GM19455 (cell line): ENCODE results near the gene POTEM.
"Not testable (repeated sequence)": the region's sequence is repeated elsewhere in the genome, so short reads cannot be mapped to it uniquely, and the experiment has no call there.

ENCODE experiments used
- ATAC-seq: cut with Tn5 transposase; IDR thresholded peaks from one replicate; pipeline ENCODE4 v1.9.1; 2021; ENCODE audit not compliant: unreplicated experiment

Gene POTEM

DNA sequence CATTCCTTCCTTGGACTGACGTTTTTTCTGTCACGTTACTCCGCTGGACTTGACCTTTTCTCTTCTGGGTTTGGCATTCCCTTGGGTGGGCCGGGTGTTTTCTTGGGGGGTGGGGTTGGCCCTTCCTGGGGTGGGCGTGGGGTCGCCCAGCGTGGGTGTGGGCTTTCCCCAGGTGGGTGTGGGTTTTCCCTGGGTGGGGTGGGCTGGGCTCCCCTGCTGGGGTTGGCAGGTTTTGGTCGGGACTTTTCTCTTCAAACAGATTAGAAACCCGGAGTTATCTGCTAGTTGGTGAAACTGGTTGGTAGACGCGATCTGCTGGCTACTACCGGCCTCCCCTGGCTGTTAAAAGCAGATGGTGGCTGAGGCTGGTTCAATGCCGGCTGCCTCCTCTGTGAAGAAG is at the start of gene POTEM:
Gene POTEM, plus strand, starts transcription at position 301 of the 400 bp plus-strand sequence. Its CDS starts 52 bp downstream, at position 353.
- not testable (repeated sequence) for ATAC-seq

DNA sequence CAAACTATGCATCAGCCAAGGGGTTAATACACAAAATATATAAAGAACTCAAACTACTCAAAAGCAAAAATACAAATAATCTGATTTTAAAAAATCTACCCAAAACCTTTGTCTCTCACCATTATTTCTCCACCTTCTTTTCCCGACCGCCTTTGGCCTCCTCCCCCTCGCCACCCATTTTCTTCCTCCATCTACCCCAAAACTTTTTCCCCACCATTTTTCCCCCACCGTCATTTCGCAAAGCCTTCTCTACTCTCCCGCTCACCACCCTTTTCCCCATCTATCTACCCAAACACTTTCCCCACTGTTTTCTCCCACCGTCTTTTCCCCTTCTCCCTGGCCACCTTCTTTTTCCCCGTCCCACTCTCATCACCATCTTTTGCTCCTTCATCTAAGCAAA is 48.9 kb upstream of the POTEM start:
- not testable (repeated sequence) for ATAC-seq

DNA sequence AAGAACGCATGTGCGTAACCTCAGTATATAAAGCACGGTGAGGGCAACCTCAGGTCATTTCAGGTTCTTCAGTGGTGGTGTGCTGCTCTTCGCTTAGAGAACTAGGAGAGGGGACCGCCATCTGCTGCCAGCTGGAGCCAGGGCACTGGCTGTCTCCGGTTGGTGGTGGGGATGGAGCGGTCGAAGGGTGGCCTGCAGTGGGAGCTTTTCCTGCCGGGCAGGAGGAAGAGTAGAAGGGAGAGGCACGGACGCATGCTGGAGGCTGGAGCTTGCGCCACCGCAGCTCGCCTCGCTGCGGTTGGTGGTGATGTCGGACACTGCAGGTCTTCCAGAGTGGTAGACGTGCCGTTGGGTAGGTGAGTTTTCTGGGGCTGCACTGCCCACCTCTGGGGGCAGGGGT is 47.2 kb upstream of the POTEM start:
- ATAC-seq, result not testable (repeated sequence)

DNA sequence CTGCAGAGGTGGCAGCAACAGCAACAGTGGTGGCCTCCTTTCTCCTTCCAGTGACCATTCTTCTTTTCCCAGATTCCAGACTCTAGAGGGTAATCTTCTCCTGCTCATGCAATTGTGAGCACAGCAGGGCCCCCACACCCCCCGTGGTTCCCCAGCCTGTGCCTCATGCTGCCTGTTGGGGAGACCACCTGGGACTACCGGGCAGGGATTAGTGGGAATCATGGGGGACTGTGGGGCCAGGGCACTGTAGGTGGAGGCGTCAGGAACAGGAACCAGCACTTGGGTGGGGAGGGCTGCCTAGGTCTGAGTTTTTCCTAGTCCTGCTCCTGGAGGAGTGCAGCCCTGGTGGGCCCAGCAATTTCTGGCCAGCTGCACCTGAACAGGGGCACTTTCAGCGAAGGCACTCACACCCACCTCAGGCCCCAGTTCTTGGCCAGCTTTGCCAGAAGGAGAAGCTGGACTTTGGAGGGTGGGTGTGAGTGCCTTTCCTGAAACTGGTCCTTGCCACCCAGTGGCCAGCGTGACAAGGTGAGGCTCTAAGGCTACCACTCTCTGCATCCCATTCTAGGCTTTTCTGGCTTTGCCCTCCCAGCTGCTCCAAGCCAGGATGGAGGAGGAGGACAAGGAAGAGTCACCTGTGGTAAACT is 46.1 kb upstream of the POTEM start:
- not testable (repeated sequence) for ATAC-seq

DNA sequence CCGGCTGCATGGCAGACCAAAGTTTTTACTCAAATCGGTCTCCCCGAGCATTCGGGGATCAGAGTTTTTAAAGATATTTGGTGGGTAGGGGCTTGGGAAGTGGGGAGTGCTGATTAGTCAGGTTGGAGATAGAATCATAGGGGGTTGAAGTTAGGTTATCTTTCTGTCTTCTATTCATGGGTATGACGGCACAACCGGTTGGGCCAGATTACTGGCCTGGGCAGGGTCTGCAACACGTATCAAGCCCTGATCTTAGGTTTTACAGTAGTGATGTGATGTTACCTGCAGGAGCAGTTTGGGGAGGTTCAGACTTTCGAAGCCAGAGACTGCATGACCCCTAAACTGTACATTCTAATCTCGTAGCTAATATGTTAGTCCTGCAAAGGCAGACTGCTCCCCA is 30.4 kb upstream of the POTEM start:
- ATAC-seq, result not testable (repeated sequence)

DNA sequence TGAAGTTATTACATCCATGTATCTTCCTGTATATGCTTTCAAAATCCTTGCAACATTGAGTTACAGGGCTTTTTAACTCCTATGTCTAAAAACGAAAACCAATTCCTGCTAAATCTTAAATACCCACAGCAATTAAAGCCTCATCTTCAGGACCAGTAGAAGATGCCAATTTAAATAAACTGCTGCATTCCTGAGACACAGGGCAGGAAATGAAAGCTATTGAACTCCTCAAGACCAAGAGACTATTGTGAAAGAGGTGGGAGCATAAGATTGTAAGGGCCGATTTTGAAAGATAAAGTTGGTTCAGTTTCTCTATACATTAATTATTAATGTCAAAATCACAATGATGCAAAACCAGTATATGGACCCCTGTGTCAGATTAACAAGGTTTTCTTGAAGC is 28.5 kb upstream of the POTEM start:
- ATAC-seq, result not testable (repeated sequence)

DNA sequence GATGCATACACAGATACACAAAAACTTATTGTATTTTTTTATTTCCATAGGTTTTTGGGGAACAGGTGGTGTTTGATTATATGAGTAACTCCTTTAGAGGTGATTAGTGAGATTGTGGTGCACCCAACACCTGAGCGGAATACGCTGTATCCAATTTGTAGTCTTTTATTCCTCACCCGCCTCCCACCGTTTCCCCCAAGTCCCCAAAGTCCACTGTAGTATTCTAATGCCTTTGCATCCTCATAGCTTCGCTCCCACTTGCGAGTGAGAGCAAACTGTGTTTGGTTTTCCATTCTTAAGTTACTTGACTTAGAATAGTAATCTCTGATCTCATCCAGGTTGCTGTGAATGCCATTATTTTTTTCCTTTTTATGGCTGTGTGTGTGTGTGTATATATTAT is 17.3 kb upstream of the POTEM start:
- ATAC-seq, result not testable (repeated sequence)

DNA sequence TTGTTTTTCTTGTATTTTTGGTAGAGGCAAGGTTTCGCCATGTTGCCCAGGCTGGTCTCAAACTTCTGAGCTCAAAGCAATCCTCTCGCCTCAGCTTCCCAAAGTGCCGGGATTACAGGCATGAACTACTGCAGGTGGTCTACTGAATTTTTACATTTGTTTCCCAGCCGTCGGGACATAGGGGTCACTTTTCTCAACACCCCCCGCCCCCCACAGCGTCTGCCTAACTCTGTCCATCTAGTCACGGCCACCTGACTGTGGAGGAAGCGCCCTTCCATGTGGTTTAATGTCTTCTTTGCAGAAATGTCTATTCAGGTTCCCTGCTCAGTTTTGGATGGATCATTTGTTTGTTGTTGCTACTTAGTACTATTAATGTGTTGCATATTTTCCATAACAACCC is 14.1 kb upstream of the POTEM start:
- ATAC-seq, result not testable (repeated sequence)

DNA sequence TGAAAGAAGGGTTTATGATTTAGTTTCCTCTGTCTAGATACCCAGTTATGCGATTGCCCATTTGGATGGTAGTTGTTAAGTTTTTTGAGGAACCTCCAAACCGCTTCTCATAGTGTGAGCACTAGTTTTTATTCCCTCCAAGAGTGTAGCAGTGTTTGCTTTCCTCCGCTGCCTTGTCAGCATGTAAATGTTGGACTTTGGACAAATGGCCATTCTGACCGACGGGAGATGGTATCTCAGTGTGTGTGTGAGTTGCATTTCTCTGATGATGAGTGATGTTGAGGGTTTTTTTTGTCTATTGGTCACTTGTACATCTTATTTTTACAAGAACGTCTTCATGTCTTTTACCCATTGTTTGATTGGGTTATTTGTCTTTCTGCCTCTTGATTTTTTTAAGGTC is 11.4 kb upstream of the POTEM start:
- not testable (repeated sequence) for ATAC-seq

DNA sequence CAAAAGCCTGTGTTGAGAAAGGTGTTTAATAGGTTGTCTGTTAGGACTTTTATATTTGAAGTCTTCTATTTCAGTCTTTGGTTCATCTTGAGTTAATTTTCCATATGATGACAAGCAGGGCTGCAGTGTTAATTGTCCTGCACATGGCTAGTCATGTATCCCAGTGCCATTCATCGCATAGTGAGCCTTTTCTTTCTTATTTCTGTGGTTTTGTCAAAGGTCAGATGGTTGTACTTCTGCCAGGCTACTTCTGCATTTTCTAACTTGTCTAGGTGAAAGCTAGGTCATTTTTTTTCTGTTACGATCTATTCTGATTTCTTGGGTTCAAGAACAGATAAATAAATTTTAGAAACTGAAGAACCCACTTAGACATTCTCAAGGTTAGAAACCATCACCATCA is 5.7 kb upstream of the POTEM start:
- ATAC-seq, result not testable (repeated sequence)

DNA sequence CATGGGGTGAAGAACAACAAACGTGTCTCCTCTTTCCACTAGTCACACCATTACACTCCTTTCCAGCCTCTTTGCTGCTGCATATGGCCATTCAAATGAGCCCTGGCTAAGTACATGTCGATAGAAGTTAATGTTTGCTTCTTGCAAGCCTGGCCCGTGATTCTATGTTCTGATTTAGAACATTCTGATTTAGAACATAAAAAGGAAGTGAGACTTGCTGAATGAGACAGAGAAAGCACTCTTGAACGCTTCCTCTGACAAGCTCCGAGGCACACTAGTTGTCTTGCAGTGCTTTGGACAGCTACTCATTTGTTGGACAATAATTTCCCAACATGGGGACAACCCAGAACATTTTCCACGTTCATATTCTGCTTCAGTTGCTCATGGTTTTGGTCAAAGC is 5.1 kb upstream of the POTEM start:
- not testable (repeated sequence) for ATAC-seq

DNA sequence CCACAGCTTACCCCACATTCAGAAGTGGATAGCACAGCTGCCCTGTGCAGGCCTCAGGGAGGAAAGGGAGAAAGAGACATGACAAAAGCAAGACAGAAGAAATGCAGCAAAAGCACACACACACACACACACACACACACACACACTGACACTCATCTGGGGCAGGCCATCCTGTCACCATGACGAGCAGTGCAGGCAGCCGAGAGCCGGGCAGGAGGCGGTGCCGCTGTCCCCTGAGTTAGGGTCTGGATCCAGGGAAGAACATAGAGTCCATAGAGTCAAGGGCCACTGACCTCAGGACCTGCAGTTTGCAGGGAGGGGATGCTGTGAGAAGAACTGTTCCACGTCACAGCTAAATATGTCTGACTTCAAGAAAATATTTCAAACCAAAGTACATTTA is 4.0 kb upstream of the POTEM start:
- not testable (repeated sequence) for ATAC-seq

DNA sequence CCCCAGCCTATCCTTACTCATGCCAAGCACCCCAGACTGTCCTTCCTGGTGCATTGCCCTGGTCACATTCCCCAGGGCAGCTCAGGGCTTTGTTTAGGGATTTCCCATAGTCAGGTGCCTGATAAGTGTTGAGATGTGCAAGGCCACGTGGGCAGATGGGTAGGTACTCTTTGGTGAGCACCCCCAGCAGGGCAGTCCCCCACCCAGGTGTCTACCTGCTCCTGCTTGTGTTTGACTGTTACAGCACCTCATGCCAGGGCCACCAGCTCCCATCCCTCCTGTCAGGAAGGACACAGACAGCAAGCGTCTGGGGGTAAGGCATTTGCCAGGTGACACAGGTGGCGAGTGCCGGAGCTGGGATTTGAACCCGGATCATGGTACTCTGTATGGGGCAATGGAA is 2.4 kb upstream of the POTEM start:
- ATAC-seq, result not testable (repeated sequence)

DNA sequence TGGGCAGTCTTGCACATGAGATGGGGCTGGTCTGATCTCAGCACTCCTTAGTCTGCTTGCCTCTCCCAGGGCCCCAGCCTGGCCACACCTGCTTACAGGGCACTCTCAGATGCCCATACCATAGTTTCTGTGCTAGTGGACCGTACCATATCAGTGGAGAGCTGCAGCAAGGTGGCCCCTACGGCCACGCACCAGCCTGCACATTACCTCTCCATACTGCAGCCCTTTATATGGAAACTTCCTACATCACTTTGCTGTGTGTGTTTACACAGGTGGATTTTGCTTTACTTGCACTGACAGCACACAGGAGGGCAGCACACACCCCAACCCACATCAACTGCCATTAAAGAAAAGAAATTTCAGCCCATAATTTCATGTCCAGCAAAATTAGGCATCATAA is 35.3 kb downstream of the POTEM start:
- not testable (repeated sequence) for ATAC-seq

DNA sequence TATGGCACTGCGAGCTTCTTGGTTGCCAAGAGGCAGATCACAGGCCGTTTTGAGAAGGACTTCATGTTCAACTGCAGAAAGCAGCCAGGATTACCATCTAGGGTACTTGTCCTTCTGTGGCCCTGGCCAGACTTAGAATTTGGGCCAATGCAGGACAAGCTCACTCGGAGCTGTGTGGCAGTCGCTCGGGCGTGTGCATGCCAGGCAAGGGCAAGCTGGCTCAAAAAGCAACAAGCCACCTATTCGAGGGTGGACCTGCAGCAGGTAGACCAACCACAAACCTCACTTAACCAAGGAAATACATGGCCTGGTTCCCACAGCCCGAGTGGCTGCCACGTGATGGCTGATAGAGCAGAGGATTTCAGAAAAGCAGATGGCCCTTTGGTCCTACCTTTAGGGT is 39.3 kb downstream of the POTEM start:
- not testable (repeated sequence) for ATAC-seq

DNA sequence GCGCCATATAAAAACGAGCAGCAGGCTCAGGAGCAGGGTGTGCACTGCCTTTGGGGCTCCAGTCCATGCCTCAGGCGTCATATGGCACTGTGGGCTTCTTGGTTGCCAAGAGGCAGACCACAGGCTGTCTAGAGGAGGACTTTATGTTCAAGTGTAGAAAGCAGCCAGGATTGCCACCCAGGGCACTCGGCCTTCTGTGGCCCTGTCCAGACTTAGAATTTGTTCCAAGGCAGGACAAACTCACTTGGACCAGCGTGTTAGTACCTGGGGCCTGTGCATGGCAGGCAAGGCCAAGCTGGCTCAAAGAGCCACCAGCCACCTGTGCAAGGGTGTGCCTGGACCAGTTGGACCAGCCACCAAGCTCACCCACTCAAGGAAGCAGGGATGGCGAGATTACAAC is 40.4 kb downstream of the POTEM start:
- not testable (repeated sequence) for ATAC-seq

DNA sequence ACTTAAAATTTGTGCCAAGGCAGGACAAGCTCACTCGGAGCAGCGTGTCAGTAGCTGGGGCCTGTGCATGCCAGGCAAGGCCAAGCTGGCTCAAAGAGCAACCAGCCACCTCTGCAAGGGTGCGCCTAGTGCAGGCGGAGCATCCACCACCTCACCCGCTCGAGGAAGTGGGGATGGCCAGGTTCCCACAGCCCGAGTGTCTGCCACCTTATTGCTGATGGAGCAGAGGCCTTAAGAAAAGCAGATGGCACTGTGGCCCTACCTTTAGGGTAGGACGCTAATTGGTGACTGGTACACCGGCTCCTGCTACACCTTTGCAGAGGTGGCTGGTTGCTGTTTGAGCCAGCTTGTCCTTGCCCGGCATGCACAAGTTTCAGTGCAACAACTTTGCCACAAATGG is 43.8 kb downstream of the POTEM start:
- ATAC-seq, result not testable (repeated sequence)

DNA sequence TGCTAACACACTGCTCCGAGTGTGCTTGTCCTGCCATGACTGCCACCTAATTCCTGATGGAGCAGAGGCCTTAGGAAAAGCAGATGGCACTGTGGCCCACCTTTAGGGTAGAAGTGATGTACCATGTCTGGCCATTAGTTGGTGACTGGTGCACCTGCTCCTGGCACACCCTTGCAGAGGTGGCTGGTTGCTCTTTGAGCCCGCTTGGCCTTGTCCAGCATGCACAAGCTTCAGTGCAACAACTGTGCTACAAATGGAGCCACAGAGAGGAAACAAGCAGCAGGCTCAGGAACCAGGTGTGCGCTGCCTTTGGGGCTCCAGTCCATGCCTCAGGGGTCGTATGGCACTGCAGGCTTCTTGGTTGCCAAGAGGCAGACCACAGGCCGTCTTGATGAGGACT is 44.5 kb downstream of the POTEM start:
- not testable (repeated sequence) for ATAC-seq

DNA sequence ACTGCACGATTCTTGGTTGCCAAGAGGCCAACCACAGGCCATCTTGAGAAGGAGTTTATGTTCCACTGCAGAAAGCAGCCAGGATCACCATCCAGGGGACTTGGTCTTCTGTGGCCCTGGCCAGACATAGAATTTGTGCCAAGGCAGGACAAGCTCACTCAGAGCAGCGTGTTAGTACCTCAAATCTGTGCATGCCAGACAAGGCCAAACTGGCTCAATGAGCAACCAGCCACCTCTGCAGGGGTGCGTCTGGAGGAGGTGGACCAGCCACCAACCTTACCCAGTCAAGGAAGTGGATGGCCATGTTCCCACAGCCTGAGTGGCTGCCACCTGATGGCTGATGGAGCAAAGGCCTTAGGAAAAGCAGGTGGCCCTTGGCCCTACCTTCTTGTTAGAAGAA is 48.0 kb downstream of the POTEM start:
- not testable (repeated sequence) for ATAC-seq

DNA sequence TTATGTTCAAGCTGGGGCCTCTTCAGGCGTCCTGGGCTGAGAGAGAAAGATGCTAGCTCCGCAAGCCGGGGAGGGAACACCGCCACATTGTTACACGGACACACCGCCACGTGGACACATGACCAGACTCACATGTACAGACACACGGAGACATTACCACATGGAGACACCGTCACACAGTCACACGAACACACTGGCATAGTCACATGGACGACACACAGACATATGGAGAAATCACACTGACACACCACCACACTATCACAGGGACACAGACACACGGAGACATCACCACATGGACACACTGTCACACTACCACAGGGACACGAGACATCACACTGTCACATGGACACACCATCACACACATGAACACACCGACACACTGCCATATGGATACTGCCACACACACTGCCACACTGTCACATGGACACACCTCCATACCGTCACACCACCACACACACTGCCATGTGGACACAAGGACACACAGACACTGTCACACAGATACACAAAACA is 57.9 kb downstream of the POTEM start:
- not testable (repeated sequence) for ATAC-seq

DNA sequence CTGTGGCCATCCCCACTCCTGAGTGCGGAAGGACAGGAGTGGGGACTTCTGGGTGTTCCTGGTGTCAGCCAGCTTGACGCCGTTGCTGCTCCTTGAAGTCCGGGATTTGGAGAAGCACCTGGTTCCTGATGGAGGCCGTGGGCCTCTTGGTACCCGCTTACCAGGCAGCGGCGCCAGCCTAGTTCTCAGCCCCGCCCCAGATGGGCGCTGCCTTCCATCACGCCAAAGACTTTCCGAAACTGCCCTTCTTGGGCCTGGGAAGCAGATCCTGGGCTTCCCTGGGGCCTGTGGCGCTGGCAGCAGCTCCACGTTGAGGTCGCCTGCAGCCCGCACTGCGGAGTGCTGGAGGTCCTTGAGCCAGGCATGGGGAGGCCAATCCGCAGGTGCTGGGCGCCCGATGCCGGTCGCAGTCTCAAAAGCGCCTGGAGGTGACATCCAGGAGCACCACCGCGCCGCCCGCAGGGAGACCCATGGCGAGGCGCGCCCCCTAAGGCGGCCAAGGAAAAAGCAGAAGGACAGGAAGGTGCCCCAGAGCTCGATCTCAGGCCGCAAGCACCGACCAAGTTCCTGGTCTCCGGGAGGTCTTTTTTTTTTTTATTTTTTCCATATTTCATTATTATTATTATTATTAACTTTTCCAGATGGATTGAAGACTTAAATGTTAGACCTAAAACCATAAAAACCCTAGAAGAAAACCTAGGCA is 59.6 kb downstream of the POTEM start:
- ATAC-seq, result not testable (repeated sequence)

DNA sequence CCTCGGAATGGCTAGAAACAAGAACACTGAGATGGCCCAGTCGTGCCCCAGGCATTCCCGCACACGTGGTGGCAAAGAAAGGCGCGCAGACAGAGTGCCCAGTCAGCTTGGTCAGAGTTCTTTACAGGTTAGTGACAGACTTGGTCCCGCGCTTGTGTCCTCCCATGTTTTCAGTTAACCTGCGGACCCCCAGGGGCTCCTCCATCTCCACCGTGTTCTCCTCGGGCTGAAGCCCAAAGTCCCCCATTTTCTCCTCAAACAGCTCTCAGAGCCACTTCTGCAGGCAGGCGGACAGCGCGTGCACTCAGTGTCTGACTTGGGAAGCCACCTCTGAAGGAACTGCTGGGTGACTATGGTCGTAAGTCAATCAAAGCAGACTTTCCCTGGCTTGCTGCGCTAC is 60.7 kb downstream of the POTEM start:
- ATAC-seq, result not testable (repeated sequence)
